GM21526 (cell line): ENCODE data around the gene ACTR3C.

Source experiments
- ATAC-seq: cut with Tn5 transposase; IDR thresholded peaks from one replicate; pipeline ENCODE4 v1.9.1; 2021; ENCODE audit warnings: moderate library complexity; ENCODE audit not compliant: unreplicated experiment, low FRiP score

Gene ACTR3C

DNA sequence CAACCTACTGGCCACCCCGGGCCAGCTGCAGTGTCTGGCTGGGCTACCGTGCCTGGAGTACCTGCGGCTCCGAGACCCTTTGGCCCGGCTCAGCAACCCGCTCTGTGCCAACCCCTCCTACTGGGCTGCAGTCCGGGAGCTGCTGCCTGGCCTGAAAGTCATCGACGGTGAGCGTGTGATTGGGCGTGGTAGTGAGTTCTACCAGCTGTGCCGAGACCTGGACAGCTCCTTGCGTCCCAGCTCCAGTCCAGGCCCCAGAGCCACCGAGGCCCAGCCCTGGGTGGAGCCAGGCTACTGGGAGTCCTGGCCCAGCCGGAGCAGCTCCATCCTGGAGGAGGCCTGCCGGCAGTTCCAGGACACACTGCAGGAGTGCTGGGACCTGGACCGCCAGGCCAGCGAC, 13.8 kb upstream of the ACTR3C start:
- no peak for ATAC-seq

DNA sequence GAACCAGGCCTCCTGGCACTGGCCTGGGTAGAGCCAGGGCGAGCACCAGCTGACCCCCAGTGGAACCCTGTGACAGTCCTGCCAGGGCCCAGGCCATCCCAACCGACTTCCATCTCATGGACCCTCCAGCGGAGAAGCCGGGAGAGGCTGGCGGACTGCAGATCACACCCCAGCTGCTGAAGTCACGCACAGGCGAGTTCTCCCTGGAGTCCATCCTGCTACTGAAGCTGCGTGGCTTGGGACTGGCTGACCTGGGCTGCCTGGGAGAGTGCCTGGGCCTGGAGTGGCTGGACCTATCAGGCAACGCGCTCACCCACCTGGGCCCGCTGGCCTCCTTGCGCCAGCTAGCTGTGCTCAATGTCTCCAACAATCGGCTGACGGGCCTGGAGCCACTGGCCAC, 13.4 kb upstream of the ACTR3C start:
- no peak for ATAC-seq

- no peak for ATAC-seq
Observed at GRCh38 chr7:150335774-150336112, 12.4 kb upstream of the ACTR3C start.

GRCh38 chr7:150335108-150335773, 11.9 kb upstream of the ACTR3C start:
- no peak for ATAC-seq

GRCh38 chr7:150334108-150334507, 10.8 kb upstream of the ACTR3C start:
- ATAC-seq, result no peak

GRCh38 chr7:150333659-150334058, 10.3 kb upstream of the ACTR3C start:
- ATAC-seq, result no peak

GRCh38 chr7:150332852-150333635, 9.7 kb upstream of the ACTR3C start:
- ATAC-seq, result no peak

- ATAC-seq, result no peak
Observed at GRCh38 chr7:150330211-150330885, 7.0 kb upstream of the ACTR3C start.

GRCh38 chr7:150329331-150330120, 6.2 kb upstream of the ACTR3C start:
- ATAC-seq, result no peak

DNA sequence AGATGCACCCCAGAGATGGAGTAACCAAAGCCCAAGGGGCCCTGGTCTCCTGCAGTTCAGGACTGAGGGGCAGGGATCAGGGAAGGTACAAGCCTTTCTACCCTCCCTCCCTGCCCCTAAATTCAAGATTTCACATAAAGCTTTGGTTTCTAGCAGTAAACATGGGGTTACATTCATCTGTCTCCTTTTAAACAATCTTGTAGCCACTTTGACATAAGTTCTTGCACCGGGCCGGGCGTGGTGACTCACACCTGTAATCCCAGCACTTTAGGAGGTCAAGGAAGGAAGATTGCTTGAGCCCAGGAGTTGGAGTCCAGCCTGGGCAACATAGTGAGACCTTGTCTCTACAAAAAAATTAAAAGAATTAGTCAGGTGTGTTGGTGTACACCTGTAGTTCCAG, 4.0 kb upstream of the ACTR3C start:
- ATAC-seq, result no peak

- no peak for ATAC-seq
Observed at GRCh38 chr7:150326657-150327268, 3.4 kb upstream of the ACTR3C start.

- ATAC-seq, result no peak
Observed at GRCh38 chr7:150325901-150326300, 2.6 kb upstream of the ACTR3C start.

DNA sequence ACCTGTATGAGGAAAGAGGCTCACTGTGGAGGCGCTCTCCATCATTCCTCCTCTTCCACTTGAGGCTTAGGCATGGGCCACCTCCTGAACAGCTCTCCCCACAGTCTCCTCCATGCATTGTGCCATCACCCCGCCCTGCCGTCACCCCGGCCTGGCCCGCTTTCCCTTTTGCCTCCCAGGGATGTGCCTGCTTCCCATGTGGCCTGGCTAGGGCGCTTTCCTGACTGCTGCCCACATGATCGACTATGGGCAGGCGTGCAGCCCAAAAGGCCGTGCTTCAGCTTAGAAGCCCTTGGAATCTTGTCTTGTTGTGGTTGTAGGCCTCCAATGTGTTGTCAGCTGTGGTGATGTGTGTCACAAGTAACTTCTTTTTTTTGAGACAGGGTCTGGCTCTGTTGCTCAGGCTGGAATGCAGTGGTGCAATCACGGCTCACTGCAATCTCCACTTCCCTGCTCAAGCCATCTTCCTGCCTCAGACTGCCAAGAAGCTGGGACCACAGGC, 1.8 kb upstream of the ACTR3C start:
- ATAC-seq, result no peak

DNA sequence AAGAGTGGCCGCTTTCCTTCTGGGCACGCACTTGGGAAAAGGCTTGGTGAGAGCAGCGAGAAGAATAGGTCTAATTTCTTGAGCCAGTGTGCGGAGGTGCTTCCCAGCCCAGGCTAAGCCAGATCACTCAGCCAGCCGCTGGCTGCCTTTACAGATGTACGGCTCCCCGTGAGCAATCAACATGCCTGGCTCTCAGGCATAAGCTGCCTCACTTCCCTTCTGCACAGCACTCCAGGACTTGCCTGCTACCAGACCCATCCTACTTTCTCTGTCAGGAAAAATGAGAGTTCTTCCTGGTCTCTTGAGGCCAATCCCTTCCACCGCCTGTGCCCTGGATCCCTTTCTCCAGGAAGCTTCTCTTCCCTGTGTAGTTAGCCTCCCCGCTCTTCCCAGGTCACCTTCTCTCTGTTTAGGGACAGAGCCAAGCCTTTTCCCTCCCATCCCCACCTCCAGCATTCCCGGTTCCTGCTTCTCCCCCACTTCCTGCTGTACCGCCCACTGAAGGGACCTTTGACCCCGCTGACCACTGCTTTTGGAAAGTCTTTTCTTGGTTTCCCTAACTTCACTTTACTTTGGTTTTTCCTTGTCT, 1.1 kb upstream of the ACTR3C start:
- no peak for ATAC-seq

DNA sequence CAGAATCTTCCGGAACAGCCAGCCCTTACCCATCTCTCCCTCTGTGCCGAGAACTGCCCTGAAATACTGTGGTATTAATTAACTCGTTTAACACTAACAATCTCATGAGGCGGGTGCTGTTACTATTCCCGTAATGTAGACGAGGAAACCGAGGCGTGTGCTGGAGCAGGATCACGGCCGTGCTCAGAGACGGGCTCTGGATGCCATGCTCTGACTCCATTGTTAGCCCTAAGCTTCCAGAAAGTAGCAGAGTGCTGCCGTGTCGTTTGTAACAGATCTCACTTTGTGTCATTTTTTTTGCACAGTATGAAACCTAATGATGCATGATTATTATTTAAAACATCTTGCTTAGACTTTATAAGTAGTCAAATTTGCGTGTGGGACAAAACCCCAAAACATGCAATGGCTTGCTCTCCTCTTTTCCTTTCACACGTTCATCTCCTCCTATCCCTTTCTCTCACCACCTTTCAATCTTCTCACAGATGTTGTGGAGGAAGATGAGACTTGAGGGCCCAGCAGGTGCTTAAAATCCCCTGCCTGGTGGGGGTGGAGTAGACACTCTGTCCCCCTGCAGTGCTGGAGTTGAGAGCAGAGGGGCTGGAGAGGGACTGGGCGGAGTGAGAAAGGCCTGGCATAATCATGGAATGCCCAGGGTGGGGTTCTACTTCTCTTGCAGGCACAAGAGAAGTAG, 482 bp upstream of the ACTR3C start:
- peak; percentile 27 for ATAC-seq

- no peak for ATAC-seq
Observed at GRCh38 chr7:150322114-150322832, 1.1 kb downstream of the ACTR3C start.

- ATAC-seq, result no peak
Observed at GRCh38 chr7:150321788-150322113, 1.6 kb downstream of the ACTR3C start.

DNA sequence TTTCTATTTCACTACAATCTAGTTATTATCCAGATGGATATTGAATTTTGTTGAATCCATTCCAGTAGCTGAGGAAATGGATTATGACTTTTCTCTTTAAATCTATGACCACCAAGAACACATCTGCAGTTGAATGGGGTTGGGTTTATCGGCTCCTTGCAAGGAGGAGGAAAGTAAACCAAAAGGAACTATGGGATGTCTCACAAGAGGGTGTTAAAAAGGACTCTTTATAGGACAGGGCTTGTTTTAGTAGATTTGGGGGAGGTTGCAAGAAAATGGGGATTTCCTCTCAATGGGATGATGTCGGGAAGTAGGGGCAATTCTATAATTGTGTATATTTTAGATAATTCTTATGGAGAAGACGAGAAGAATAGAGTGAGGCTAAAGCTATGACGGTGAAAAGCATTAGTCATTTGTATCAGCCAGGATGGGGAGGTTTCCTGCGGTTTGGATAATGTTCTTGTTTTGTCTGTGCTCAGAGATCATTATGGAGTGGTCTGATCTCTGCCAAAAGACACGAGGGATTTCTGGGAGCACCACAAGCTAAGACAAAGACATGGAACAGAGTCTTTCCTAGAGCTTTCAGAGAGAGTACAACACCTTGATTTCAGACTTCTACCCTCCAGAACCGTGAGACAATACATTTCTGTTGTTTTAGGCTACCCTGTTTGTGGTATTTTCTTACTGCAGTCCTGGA, 5.4 kb downstream of the ACTR3C start:
- no peak for ATAC-seq
